HG03139 (cell line): ENCODE measurements around the gene CAPZB.
A peak's percentile ranks its signal among the peaks of the same experiment; 100 is the strongest.

ENCODE experiments used
- ATAC-seq: cut with Tn5 transposase; IDR thresholded peaks from one replicate; pipeline ENCODE4 v1.9.1; 2021; ENCODE audit not compliant: unreplicated experiment

Gene CAPZB

GRCh38 chr1:19469004-19469403 lies 16.3 kb downstream of the CAPZB start:
- no peak for ATAC-seq

GRCh38 chr1:19468397-19468956 lies 16.9 kb downstream of the CAPZB start:
- peak; percentile 59 for ATAC-seq

GRCh38 chr1:19467199-19468187 lies 17.8 kb downstream of the CAPZB start:
- ATAC-seq: no peak

GRCh38 chr1:19466112-19466561 lies 19.2 kb downstream of the CAPZB start:
- ATAC-seq: no peak

DNA sequence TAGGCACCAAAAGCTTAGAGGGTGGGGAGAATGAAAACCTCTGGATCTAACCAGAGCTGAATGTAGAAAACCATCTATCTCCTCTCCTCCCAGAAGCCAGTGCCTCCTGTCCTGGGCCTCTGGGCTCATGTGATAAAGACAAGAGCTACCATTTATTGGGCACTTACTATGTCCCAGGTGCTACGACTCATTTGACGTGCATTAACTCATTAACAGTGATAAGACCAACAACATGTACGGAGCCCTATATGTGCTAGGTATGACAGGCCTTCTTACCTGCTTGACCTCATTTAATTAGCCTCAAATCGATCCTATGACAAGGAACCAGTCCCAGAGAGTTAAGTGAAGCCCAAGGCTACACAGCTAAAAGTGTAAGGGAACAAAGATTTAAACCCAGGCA lies 19.7 kb downstream of the CAPZB start:
- ATAC-seq: no peak

- ATAC-seq: no peak
Measured at GRCh38 chr1:19465123-19465522, 20.2 kb downstream of the CAPZB start.

DNA sequence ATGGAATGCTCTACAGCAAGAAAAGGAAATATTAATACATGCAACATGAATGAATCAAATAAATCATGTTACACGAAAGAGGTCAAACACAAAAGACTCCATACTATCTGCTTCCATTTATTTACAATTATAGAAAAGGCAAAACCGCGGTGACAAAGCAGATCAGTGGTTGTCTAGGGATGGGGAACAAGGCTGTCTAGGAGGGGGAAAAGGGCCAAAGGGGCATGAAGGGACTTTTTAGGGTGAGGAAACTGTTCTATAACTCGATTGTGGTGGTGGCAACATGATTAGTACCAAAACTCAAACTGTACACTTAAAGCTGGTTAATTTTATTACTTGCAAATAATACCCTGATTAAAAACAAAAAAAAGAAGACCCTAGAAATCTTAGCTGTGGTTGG lies 20.6 kb downstream of the CAPZB start:
- ATAC-seq: no peak

GRCh38 chr1:19463504-19463803 lies 21.9 kb downstream of the CAPZB start:
- no peak for ATAC-seq

- peak; percentile 44 for ATAC-seq
Measured at GRCh38 chr1:19462781-19463503, 22.4 kb downstream of the CAPZB start.

DNA sequence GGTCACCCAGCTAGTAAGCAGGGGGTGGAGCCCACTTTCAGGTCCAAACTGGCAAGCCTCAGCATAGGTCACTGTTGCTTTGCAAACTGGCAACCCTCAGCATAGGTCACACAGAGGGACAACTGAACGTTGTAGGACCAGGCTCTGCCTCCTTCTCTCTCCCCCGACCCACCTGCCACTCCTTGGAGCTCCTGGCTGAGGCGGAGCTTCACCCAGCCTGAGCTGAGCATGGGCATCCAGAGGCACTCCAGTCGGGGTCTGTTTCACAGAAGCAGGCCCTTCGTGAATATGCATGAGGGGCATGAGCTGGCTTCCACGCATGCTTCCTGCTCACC lies 24.2 kb downstream of the CAPZB start:
- no peak for ATAC-seq

- no peak for ATAC-seq
Measured at GRCh38 chr1:19460535-19461219, 24.7 kb downstream of the CAPZB start.

- no peak for ATAC-seq
Measured at GRCh38 chr1:19458815-19459417, 26.4 kb downstream of the CAPZB start.

GRCh38 chr1:19457607-19458006 lies 27.7 kb downstream of the CAPZB start:
- ATAC-seq: no peak

GRCh38 chr1:19456968-19457441 lies 28.3 kb downstream of the CAPZB start:
- ATAC-seq: no peak

- no peak for ATAC-seq
Measured at GRCh38 chr1:19455353-19455752, 30.0 kb downstream of the CAPZB start.

DNA sequence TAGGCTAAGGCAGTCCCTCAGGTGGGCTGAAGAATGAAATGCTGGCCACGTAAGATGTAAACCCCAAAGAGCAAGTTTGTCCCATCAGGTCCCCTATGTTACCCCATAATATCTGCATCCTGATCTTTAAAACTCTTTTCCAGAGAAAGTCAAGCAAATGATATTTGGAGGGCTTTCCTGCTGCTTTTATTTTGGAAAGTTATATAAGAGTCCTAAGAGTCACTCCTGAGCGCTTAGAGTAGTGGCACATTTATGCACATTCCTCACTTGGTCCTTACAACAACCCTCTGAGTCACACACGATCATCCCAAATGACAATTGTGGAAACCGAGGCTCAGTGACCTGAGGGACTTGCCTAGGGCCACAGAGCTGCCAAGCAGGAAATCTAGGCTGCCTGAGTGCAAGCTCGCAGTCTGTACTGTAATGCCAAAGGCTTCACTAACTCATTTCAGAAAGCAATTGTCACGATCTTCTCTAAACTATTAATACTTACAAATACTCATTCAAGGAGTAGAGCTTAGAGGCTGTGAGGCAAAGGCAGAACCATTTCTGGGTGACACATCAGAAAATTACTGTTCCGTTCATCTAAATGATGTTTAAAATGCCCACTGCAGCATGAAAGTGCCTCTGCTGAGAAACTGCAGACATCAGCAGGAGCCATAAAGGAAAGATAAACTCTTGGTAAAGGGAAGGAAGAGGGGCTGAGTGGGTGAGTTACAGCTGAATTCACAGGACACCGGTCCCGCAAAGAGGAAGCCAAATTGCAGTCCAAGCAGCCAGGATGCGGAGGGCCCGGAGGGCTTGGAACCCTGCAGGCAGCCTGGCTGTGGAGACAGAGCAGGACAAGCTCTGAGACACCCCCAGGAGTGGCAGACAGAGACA lies 30.8 kb downstream of the CAPZB start:
- no peak for ATAC-seq

DNA sequence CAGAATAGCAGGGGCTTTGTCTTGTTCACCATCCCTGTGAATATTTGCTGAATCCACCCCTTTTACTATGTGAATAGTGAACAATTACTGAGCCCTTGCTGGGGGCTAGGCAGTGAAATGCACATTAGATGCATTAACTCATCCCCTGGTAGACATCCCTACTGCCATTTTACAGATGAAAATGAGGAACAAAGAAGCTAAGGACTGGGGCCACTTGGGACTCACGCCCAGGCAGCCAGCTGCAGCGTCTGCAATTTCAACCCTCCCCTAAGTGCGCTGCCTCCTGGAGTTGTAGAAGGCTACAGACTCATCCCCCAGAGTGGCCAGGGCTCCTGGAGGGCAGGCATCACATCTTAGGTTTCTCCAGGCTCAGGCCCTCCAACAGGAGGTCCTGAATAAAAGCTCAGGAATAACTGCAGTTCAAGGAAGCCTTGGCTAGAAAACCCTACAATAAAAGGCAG lies 31.6 kb downstream of the CAPZB start:
- no peak for ATAC-seq

DNA sequence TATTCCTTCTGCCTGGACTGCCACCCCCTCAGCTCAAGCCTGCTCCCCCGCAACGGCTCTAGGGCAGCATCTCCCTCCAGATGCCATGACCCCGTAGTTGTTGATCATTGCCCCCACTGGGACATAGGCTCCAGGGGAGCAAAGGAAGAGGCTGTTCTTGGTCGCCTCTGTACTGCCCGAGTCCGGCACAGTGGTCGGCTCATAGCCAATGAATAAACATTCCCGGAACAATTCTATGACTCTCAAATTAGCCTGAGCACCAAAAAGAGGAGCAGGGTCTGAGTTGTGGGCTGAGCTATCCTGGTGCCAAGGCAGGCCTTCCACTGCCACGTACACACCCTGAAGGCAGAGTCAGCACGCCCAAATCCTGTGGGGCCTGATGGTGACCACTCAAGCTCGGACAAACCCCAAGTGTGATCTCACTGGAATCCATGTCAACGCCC lies 33.1 kb downstream of the CAPZB start:
- ATAC-seq: no peak

DNA sequence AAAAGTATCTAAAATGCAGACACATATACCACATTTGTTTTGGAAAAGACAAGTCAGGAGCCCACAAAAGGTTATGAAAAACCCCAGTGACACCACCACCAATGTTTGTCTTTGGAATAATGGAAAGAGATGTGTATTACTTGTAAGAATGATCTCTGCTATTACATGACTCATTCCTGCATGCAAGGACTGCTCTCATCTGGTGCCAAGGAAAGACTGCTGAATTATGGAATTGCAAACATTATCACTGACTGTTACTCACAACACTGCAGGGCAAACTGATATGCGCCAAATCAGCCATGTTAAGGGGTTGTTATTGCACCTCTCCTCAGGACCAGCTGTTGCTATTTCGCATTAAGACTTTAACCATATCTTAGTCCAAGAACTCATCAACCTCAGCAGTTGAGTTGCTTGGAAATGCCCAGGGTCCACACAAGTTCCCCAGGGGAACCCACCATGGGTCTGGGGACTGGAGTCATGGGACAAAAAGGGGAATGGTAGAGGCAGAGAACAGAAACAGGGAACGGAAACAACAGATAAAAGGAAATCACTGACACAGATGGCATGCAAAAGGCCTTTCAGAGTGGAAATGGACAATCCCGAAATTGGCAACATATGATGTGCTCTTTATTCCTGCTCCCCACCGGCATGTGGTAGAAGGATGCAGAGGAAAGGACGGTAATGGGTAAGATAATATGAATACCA lies 34.4 kb downstream of the CAPZB start:
- no peak for ATAC-seq
